LHCN-M2 (cell line): Measurements from ENCODE around the gene HEXD. TPM values are rescaled to one million over a fixed set of nuclear protein-coding genes. Genes with fewer than 3 reads are reported as not detected.

ENCODE experiments used
- DNase-seq: peaks from one replicate; pipeline ENCODE4 v3.0.0-alpha.2; 2012; ENCODE audit warnings: low read depth
- total RNA-seq: library from RNA; depleted of rRNA; stranded (reverse); fragments of >200 nt; gene quantifications from 2 replicates; pipeline ENCODE4 v1.2.3, GENCODE V29; 2014

HEXD gene
- total RNA-seq, 1 experiment from 2014 or later, result 14.6 TPM

DNA sequence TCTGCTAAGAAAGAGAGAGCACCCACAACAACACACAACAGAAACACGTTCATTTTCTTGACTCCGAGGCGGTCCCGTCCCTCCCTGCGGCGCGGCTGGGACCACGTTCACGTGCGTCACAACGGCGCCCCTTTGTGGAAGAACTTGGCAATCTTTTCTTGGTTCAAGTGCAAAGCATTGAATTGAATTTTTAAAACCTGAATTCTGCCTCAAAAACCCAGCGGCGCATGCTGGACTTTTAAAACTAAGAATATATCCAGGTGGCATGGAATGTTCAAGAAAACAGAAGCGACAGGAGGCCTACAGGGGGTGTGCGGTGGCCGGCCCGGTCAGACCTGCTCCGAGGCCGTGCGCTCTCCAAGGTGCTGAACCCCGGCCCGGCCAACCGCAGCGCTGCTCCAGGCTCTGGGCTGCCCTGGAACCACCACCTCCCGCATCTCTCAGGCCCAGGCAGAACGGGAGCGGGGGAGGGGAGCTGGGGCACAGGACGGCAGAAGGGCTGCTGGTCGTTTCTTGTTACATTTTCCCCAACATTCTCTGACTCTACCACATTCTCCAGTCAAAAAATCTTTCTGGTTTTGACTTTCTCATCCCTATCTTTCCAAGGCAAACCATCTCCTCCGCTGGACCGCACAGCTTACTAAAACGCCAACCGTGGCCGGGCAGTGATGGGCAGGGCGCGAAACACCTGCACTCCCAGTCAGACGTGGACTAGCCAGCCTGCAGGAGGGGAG, 3.4 kb upstream of the HEXD start:
- DNase-seq, result peak; percentile 64

DNA sequence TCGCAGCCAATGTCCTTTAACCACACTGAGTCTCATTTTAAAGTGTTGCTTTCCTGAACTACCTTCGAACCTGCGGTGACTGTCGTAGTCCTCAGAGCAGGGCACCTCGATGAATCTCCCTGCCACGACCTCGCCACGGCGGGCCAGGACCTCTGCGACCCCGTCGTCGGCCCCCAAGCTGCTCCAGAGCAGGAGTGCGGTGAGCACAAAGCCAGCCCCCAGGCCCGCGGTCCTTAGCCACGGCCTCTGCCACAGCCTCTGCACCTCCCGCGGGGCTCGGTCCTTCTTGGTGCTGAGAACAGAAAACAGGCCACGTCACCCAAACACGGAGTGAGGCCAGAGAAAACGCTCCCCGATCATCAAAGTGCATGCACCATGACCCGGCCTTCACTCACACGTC, 2.8 kb upstream of the HEXD start:
- DNase-seq, result no peak

DNA sequence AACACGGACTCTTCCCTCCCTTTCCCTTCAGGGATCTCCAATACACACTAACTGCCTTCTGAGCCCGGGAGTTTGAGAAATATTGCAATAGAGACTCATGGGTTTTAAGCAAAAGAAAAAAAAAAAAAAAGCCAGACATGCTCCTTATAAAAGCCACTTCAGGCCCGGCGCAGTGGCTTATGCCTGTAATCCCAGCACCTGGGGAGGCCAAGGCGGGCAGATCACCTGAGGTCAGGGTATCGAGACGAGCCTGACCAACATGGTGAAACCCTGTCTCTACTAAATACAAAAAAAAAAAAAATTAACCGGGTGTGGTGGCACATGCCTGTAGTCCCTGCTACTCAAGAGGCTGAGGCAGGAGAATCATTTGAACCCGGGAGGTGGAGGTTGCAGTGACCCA, 2.4 kb upstream of the HEXD start:
- DNase-seq, result no peak

DNA sequence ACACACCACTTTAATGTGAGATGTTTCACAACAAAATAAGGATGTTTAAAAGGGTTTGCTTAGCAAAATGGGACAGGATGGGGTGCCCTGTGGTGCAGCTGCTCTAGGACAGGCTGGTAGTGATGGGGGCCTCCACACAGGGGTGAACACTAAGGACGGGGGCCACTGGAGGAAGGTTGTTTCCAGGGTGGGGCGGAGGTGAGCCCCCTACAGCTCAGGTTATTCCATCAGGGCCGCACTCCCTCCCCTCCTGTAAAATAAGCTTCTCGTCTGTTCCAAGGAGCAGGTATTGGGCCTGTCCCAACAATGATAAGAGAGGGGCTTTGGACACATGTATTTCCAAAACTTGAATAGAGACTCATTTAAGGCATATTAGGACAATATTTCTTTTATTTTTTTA, 1.9 kb upstream of the HEXD start:
- DNase-seq, result no peak

DNA sequence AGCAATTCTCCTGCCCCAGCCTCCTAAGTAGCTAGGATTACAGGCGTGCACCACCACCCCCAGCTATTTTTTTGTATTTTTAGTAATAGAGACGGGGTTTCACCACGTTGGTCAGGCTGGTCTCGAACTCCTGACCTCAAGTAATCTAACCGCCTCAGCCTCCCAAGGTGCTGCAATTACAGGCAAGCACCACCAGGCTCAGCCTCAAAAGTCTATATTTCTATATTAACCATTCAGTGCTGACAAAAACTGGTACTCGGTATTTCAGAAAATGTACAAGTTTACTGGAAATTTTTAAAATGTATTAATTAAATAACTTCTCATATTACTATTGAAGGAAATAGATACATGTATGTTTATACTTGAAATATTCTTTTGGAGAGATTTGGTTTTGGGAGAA, 1.4 kb upstream of the HEXD start:
- no peak for DNase-seq

DNA sequence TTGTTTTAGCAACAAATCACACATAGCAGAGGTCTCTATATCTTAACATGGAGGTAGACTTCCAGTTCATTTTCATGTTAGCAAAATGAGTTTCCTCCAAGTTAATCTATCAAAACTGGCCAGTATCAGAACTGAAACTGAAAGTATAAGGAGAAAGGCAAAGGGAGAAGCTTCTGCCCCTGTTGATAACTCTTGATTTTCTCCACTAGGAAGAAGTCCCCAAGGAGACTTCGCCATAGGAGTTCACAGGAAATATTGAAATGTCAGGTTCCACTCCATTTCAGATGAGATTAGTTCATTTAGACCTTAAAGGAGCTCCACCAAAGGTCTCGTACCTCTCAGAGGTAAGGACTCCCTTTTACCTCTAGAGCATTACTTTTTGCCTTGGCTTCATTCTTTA, 1.4 kb downstream of the HEXD start:
- DNase-seq, result no peak

DNA sequence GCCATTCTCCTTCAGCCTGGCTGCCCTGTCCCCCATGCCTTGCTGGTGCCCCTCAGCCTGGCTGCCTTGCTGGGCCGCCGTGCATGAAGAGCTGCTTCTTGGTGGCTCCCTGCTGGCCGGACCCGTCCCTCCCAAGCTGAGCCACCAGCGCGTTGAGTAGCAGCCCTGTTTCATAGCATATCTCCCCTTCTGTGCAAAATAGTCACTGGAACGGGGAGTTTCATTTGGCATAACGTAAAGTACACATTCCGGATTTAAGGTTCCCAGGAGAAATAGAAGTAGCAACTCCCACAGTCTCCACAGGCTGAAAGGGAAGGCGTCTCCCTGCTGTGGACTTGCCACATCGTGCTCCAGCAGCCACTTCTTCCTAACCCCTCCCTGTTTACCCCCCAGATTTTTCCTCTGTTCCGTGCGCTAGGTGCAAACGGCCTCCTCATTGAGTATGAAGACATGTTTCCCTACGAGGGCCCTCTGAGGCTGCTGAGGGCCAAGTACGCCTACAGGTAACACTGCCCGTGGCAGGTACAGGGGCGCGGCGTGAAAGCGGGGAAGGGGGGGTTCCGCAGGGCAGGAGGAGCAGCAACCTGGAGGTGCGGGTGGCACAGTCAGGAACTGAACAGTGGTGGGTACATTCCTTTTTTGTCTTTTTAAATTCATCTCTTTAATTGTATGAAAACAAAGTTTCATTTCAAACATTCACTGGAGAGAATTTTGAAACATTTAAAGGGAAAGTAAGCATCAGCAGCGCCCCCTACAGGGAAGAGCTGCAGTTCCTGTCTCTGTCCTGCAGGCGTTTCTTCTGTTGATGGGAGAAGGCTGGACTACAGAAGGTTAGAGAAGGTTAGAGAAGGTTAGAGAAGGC, 6.1 kb downstream of the HEXD start:
- peak; percentile 52 for DNase-seq

DNA sequence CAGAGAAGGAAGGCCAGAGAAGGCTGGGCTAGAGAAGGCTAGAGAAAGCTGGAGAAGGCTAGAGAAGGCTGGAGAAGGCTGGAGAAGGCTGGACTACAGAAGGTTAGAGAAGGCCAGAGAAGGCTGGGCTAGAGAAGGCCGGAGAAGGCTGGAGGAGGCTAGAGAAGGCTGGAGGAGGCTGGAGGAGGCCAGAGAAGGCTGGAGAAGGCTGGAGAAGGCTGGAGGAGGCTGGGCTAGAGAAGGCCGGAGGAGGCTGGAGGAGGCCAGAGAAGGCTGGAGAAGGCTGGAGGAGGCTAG, 6.7 kb downstream of the HEXD start:
- DNase-seq, result no peak

DNA sequence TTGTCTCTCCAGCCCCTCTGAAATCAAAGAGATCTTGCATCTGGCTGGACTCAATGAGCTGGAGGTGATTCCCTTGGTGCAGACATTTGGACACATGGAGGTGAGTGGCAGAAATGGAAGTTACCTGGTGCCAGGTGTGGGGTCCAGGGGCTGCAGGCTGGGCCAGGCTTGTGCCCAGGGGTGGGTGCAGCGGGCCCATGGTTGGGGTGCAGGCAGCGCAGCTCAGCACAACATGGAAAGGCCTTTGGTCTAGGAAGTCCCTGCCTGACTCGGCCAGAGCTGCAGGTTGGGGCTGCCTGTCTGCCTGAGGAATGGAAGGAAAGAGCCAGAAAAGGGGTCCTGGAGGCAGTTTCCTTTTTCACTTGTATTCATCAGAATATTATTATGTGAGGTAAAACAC, 10.4 kb downstream of the HEXD start:
- DNase-seq, result no peak

DNA sequence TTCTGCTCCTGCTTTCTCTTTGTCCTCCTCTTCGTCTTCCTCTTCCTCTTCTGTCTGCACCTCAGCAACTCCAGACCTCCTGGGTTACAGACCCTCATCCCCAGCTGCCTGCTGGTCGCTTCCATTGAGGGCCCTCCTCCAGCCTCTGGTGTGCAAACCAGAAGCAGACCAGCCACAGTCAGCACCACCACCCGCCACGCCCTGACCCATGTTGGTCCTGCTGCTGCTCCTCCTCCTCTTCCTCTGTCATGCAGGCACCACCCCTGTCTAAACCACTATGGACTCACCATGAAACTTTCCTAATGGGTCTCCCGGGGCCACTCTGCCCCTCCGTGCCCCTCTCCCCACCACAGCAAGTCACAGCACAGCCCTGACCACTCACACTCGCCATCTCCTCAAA, 11.7 kb downstream of the HEXD start:
- no peak for DNase-seq

DNA sequence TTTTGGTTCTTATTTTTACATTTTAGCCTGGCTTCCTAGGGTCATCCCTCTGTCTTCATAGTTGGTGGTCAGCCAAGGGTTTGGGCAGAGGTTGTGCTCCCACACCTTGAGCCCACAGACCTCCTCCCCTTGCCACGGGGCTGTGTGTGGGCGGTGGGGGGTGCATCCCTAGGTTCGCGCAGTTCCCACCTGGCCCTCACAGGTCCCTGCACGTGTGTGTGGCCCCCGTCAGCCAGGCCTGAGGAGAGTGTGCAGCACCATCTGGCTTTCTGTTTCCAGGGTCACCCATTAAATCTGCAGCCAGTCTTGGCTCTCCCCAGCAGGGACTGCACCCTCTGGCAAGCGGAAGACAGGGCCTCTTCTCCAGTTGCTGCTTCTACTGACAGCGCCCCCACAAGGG, 13.9 kb downstream of the HEXD start:
- no peak for DNase-seq

DNA sequence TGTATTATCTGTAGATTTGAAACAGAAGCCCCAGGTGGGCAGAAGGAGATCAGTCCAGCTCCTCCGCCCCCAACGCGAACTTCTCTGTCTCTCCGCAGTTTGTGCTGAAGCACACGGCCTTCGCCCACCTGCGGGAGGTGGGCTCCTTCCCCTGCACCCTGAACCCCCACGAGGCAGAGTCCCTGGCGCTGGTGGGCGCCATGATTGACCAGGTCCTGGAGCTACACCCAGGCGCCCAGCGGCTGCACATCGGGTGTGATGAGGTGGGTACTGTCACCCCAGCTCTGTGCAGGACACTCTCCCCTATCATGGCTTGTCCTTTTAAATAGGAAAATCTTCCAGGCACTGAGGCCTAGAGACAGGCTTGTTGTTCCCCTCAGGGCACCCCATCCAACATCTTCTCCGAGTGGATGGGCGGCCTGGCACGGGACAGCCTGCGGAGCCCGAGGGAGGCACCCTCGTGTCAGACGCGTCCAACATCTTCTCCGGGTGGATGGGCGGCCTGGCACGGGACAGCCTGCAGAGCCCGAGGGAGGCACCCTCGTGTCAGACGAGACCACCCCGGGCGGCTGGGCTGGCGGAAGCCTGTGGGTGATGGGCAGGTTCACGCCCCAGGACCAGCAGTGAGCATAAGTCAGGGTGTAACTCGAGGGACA, 15.5 kb downstream of the HEXD start:
- no peak for DNase-seq

DNA sequence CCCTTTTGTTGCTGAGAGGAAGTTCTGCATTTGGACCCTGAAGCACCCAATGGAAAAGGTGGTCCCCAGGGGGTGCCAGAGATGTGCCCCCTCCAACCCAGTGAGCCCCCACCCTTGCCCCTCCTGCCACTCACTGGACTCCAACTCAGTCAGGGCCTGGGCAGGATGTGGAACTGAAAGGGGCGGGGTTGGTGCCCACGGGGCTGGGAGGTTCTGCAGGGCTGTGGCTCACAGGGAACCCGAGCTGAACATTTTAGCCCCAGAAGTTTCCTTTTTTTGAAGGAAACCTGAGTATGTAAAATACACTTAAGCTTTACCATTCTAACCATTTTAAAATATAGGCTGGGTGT, 16.0 kb downstream of the HEXD start:
- no peak for DNase-seq

DNA sequence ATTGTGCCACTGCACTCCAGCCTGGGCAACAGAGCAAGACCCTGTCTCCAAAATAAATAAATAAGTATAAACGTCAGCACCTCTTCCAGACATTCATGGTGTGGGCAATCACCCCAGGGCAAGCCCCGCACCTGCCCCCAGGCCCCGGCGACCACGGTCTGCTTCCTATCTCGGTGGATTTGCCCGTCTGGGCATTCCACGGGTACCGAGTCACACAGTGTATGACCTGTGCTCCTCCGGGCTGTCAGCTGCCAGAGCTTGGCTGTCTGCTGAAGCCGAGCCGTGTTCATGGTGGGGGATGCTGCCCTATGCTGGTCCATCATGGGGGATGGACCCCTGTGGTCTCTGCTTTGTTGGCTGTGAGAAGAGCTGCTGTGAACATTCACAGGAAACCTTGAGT, 17.0 kb downstream of the HEXD start:
- peak; percentile 29 for DNase-seq

DNA sequence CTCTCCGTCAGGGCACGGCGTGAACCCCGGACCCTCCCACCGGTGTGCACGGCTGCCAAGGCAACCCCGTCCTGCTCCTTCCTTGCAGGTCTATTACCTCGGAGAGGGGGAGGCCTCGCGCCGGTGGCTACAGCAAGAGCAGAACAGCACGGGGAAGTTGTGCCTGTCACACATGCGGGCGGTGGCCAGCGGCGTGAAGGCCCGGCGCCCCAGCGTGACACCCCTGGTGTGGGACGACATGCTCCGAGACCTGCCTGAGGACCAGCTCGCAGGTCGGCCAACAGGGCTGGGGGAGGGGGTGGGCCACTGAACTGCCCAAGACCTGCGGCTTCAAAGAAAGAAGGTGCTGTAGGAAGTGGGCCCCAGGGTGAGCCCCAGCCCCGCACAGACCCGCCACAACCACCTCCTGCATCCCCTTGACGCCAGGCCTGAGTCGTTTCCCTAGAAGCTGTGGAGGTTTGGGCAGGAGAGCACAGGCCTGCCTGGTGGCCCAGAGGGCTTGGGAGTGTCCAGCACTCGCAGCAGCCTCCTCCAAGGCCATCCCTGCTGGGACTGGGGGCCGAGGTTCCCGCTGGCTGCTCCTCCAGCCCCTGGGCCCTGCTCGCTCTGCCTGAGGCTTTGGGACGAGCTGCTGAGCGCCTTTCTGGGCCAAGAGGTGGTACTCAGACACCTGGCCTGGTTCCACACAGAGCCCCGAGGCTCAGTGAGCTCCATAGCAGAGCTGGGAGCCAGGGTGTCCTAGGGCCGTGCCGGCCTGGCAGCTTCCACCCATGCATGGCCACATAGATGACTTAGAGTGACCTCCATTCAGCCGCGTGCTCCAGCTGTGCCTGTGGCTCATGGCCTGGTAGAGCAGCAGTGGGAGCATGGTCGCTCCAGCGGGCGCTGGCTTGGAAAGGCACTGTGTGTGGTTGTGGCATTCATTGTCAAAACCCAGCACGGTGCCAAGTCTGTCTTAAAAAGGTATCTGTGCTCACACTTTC, 17.7 kb downstream of the HEXD start:
- no peak for DNase-seq

DNA sequence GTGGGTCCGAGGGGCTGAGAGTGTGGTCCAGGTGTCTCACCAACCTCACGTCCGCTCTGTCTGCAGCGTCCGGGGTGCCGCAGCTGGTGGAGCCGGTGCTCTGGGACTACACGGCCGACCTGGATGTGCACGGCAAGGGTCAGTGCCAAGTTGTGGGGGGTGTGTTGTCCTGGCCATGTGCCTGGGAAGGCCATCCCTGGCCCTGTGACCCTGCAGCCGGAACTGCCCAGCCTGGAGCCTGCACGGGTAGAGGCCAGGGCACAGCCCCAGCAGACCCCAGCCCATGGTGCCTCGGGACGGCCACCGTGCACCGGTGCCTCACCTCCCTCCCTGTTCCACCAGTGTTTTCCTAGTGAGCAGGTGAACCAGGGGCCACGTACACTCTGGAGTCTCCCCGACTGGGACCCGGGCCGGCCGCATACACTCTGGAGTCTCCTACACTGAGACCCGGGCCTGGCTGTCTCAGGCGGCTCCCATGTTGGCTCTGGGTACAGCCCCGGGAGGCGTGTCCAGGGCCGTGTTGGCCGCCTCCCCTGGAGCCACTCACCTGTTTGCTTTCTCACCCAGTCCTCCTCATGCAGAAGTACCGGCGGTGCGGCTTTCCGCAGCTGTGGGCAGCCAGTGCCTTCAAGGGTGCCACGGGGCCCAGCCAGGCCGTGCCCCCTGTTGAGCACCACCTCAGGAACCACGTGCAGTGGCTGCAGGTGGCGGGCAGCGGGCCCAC, 18.6 kb downstream of the HEXD start:
- DNase-seq, result no peak

DNA sequence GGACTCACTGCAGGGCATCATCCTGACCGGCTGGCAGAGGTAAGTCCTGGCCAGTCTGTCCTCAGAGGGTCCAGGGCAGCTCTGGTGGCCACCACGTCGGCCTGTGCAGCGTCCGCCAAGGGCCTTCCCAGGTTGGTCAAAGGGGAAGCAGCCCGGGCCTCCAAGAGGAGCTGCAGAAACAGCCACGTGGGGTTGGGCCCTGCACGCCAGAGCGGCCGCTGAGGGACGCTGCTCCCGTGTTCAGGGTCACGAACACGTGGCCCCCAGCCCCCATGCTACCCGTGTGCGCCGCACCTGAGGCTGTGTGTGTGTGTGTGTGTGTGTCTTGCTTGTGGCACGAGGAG, 19.1 kb downstream of the HEXD start:
- DNase-seq, result no peak

DNA sequence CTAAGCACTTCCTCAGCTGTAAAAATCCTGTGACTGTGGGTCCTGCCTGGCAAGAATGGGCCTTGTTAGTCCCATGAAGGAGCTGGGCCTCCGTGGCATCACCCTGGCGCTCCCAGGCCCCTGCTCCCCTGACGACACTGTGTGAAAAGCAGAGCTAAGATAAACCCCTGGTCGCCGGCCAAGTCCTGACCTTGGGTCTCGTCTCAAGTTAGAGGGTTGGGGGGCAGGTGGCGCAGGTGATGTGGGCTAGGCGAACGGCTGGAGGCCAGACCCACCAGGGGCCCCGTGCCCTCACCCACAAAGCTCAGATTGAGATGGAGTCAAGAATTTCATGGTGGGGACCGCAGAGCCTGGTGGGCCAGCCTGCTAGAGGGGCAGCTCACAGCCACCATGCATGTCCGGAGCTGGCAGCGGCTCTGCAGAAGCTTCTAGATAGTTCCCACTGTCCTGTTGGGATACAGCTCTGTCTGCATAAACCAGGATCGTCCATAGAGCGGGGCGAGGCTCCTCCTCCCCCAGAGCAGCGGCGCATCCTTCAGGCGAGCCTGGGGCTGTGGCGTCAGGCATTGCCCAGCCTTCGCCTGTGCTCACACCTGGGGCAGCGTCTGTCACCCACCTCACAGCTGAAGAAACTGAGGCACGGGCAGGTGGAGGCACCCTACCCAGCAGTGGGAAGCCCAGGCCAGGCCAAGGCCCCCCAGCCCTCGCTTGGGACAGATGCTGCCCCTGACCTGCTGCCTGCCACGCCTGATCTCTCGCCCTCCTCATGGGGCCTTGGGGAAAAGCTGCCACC, 20.4 kb downstream of the HEXD start:
- DNase-seq, result no peak

DNA sequence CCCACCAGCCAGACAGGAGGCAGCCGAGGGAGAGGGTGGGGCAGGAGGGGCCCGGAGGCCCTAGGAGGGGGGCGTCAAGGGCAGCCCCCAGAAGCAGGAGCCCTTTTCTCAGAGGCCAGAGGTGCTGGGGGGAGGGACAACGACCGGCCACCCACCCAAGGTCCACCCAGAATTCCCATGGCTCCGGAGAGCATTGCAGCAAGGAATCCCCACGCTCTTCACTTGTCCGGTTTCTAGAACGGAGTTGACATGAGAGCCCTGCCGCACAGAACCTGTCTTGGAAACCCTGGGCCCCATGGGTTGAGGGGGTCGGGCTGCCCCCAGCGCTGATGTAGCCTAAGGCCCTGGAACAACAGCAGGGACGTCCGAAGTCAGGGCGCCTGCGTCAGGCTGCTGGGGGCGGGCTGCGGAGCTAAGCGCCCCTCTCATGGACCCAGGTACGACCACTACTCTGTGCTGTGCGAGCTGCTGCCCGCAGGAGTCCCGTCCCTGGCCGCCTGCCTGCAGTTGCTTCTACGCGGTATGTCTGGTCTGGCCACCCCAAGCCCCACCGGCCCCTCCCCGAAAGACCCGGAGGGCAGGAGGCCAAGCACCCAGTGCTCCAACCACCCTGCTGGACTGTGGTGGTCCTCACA, 21.2 kb downstream of the HEXD start:
- no peak for DNase-seq

DNA sequence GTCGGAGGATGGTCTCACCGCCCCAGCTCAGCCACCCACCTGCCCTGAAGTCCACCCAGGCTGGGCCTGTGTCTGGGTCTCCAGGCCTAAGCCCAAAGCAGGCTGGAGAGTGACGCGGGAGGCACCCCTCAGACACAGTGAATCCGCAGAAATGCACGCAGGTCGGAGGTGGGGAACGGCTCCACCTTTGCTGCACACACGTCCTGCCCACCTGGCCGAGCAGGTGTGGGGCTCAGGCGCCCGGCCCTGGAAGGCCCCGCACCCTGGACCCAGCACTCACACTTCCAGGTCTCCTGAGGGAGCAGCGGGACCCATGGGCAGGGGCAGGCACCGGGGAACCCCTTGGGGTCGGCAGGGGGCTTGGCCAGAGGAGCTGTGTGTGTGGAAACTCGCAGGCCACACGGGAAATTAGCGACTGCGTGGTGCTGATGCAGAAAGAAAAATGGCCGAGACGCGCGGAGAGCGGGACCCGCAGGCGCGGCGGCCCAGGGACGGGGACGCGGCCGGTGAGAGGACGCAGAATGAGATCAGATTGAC, 21.8 kb downstream of the HEXD start:
- DNase-seq, result no peak
